Muscle layer of duodenum (tissue), 2 donors: ENCODE data around the gene ZNRF3.

Source experiments
- H3K27ac ChIP-seq: one replicate; pipeline ENCODE4 v1.7.0; 2013; ENCODE audit warnings: mild to moderate bottlenecking, low read length
- H3K27me3 ChIP-seq: one replicate; pipeline ENCODE4 v1.7.0; 2013; ENCODE audit warnings: low read depth, mild to moderate bottlenecking, control low read depth, low read length
- H3K36me3 ChIP-seq, 2 donors: one replicate each; pipeline ENCODE4 v1.7.0; 2013; ENCODE audit warnings: low read length in 2 of 2, control low read depth in 1 of 2, mild to moderate bottlenecking in 1 of 2; ENCODE audit not compliant: insufficient read depth in 2 of 2, control insufficient read depth in 1 of 2
- H3K4me1 ChIP-seq, 2 donors: one replicate each; pipeline ENCODE4 v1.7.0; 2013; ENCODE audit warnings: low read length in 2 of 2, mild to moderate bottlenecking in 2 of 2, control low read depth in 1 of 2, moderate library complexity in 1 of 2; ENCODE audit not compliant: insufficient read depth in 2 of 2, control insufficient read depth in 1 of 2
- H3K4me3 ChIP-seq, 2 donors: one replicate each; pipeline ENCODE4 v1.7.0; 2013; ENCODE audit warnings: low read length in 2 of 2, low read depth in 1 of 2, mild to moderate bottlenecking in 1 of 2
- H3K9me3 ChIP-seq, 2 donors: one replicate each; pipeline ENCODE4 v1.7.0; 2013; ENCODE audit warnings: low read length in 2 of 2, control low read depth in 1 of 2, mild to moderate bottlenecking in 1 of 2; ENCODE audit not compliant: control insufficient read depth in 1 of 2
- donor health status: healthy.

The ZNRF3 gene

GRCh38 chr22:28981818-28982499 lies 98.6 kb downstream of the ZNRF3 start:
- peaks cover 10 to 15% of the 10 kb centered on the region in 2 donors for H3K4me1 ChIP-seq

GRCh38 chr22:28983190-28983589 lies 99.8 kb downstream of the ZNRF3 start:
- peaks cover 0 to 4% of the 10 kb centered on the region in 2 donors for H3K9me3 ChIP-seq
- peaks cover 3 to 4% of the 10 kb centered on the region in 2 donors for H3K4me1 ChIP-seq
- H3K36me3 ChIP-seq: peaks cover 0 to 11% of the 10 kb centered on the region in 2 donors
- no peak overlapping the region for H3K4me3 ChIP-seq
- H3K27ac ChIP-seq: no peak overlapping the region
- no peaks in the 10 kb centered on the region for H3K27me3 ChIP-seq

More at GRCh38 chr22:28981818-28982499, 98.6 kb downstream of the ZNRF3 start:
- Histone ChIP-seq H3K27ac (no peak overlapping the region), H3K27me3 (no peaks in the 10 kb centered on the region), H3K4me3 (no peak overlapping the region), H3K36me3 (peaks cover 0 to under 1% of the 10 kb centered on the region in 2 donors), H3K9me3 (peaks cover 0 to 4% of the 10 kb centered on the region in 2 donors)

DNA sequence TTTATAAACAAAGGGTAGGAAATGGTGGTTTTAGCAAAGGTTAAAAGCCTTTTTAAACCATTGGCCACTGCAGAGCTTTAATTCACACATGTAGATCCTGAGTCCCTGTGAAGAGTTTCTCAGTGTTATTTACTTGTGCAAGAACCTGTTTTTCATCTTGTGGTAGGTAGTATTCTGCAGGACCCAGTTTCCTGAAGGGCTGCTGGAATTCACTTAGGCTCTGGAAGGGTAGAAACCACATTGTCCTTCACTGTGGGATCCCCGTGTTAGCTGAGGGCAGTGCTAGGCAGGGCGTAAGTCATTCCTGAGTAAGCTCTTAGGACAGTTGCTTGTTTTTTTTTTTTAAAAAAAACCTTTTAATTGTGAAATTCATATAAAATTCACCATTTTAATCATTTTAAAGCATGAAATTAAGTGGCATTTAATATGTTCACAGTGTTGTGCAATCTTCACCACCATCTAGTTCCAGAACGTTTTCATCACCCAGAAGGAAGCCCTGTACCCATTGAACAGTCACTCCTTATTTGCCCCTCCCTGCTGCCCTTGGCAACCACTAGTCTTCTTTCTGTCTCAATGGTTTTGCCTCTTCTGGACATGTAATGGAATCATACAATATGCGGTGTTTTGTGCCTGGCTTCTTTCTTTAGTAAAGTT lies 100.5 kb downstream of the ZNRF3 start:
- H3K27me3 ChIP-seq: no peaks in the 10 kb centered on the region
- H3K27ac ChIP-seq: no peak overlapping the region
- peaks cover 0 to 4% of the 10 kb centered on the region in 2 donors for H3K4me1 ChIP-seq

DNA sequence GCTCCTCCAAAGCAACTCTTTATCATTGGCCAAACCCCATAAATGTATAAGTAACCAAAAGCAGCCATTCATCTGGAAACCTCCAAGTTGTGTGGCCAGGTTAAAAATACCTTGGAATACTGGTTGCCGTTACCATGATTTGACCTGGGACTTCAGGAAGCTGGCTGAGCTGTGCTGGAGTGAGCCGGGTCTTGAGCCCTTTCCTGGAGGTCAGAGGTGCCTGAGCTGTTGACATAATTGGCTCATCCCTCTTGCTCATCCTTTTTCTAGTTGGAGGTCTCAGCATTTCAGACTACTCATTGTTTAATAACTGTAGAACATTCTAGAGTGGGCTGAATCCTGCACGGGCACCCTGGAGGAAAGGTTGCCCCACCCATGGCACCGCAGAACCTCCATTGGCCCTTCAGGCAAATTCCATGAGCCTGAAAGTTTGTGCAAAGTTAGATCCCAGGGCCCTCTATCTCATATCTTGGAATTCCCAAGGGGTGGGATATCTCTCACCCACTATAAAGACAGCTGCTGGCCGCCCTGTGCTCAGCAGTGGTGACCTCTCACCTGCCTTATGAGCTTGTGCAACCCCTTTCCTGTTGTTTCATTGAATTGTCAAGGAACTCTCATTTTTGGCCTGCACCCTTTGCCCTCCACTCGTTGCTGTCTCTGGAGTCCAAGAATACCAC lies 101.2 kb downstream of the ZNRF3 start:
- no peak overlapping the region for H3K27ac ChIP-seq
- peaks cover 0 to 4% of the 10 kb centered on the region in 2 donors for H3K9me3 ChIP-seq

More for the DNA sequence above, 100.5 kb downstream of the ZNRF3 start:
- Histone ChIP-seq H3K36me3 (peaks cover 0 to 11% of the 10 kb centered on the region in 2 donors), H3K4me3 (no peak overlapping the region), H3K9me3 (peaks cover 0 to 4% of the 10 kb centered on the region in 2 donors)

DNA sequence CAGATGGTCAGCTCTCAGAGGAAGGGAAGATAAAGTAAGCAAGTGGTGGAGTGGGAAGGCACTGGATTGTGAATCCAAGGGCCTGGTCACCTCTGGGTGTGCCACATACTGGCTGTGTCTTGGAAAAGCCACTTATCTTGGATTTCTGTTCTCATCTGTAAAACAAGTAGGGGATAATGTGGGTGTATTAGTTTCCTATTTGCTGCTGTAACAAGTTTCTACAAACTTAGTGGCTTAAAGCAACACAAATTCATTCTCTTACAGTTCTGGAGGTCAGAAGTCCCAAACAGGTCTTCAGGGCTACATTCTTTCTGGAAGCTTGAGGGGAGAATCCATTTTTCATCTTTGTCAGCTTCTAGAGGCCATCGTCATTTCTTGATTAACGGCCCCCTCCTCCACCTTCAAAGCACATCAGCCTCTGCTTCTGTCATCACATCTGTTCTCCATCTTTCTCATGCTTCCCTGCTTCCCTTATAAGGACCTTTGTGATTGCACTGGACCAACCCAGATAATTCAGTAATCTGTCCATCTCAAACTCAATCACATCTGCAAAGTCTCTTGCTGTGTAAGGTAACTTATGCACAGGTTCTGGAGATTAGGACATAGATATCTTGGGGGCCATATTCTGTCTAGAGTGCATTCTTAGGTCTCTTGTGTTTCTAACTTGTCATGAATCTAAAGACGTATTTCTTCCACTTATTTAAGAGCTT lies 102.4 kb downstream of the ZNRF3 start:
- Histone ChIP-seq H3K4me1 (no peaks in the 10 kb centered on the region), H3K4me3 (no peak overlapping the region), H3K27ac (no peak overlapping the region), H3K36me3 (peaks cover 0 to 11% of the 10 kb centered on the region in 2 donors), H3K9me3 (peaks cover 0 to 4% of the 10 kb centered on the region in 2 donors), H3K27me3 (no peaks in the 10 kb centered on the region)

More for the DNA sequence above, 101.2 kb downstream of the ZNRF3 start:
- no peak overlapping the region for H3K4me3 ChIP-seq
- H3K27me3 ChIP-seq: no peaks in the 10 kb centered on the region
- peaks cover 0 to 11% of the 10 kb centered on the region in 2 donors for H3K36me3 ChIP-seq
- no peaks in the 10 kb centered on the region for H3K4me1 ChIP-seq

DNA sequence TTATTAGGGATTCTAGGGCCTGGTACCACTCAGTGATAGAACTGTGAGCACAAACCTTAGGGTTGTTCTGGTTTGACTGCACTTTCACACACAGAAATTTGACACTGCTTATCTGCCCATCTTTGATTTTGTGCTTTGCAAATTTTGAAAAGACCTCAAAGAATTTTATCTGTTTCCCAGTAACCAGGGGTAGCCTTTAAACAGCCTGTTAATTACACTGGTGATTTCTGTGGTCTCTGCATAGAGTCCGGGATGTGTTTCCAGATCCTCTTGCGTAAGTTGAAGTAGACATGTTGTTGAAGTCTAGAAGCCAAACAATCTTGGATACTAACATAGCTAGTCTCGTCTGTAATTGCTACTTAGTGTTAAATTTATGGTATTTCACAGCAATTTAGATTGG lies 103.0 kb downstream of the ZNRF3 start:
- no peak overlapping the region for H3K27ac ChIP-seq
- peaks cover 0 to 11% of the 10 kb centered on the region in 2 donors for H3K36me3 ChIP-seq
- H3K9me3 ChIP-seq: peaks cover 0 to 4% of the 10 kb centered on the region in 2 donors
- H3K27me3 ChIP-seq: no peaks in the 10 kb centered on the region
- no peaks in the 10 kb centered on the region for H3K4me1 ChIP-seq
- no peak overlapping the region for H3K4me3 ChIP-seq

GRCh38 chr22:28988457-28988856 lies 105.1 kb downstream of the ZNRF3 start:
- Histone ChIP-seq H3K27ac (no peak overlapping the region), H3K27me3 (no peaks in the 10 kb centered on the region), H3K36me3 (peaks cover 0 to 11% of the 10 kb centered on the region in 2 donors), H3K9me3 (peaks cover 0 to 4% of the 10 kb centered on the region in 2 donors), H3K4me1 (no peaks in the 10 kb centered on the region), H3K4me3 (no peak overlapping the region)

DNA sequence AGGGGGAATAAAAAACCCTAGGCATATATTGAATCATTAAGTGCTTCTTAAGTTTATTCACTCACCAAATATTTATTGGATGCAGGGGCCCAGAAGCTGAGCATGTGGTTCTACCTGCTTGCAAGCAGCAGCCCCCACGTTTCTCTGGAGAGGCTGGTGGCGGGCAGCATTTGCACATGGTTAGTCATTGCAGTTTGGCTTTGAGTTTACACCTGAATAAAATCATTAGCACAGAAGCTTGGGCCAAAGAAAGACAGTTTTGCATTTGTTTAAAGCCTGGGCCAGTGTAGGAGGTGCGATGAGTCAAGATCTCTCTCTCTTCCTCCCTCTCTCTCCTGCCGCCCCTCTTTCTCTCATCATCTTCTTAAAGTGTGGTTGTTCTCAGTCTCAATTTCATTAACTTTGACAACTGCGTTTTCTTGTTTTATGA lies 105.7 kb downstream of the ZNRF3 start:
- Histone ChIP-seq H3K36me3 (peaks cover 0 to 11% of the 10 kb centered on the region in 2 donors), H3K27ac (no peak overlapping the region), H3K4me3 (no peak overlapping the region), H3K4me1 (no peaks in the 10 kb centered on the region), H3K27me3 (no peaks in the 10 kb centered on the region), H3K9me3 (peaks cover 0 to 4% of the 10 kb centered on the region in 2 donors)

DNA sequence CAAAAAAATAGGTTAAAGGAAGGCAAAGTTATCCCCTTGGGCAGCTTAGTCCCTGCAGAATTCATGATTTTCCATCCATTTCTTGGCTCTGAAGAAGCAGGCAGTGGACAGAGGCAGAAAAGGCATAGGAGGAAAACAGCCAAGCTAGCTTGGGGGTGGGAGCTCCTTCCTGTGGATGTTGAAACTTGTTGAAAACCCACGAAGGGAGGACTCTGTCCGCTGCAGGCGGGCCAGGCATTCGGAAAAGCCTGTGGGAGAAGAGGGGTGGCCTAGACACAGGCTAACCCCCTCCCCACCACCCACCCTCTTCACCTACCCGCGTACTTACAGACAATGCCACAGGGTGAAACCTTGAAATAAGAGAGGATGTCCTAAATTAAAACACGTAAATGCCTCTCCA lies 106.1 kb downstream of the ZNRF3 start:
- H3K9me3 ChIP-seq: peaks cover 0 to 4% of the 10 kb centered on the region in 2 donors
- no peaks in the 10 kb centered on the region for H3K4me1 ChIP-seq
- no peak overlapping the region for H3K27ac ChIP-seq
- no peak overlapping the region for H3K4me3 ChIP-seq
- peaks cover 0 to 11% of the 10 kb centered on the region in 2 donors for H3K36me3 ChIP-seq
- no peaks in the 10 kb centered on the region for H3K27me3 ChIP-seq

DNA sequence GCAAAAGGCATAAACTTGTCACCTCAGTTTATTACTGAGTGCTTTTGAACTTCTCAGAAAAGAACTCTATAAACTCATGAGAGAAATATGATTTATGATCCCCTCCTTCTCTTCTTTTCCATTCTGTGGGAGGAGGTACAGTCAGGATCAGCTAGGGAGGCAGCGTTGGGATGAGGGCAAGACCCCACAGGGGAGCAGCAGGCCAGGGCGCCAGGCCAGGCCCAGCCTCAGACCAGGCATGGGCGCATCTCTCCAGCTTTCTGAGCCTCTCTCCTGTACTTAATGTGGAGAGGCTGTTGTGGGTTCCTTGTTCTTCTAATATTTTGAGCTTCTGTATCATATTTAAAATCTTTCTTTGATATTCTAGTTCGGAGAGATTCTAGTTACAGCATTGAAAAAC lies 106.5 kb downstream of the ZNRF3 start:
- Histone ChIP-seq H3K9me3 (peaks cover 0 to 4% of the 10 kb centered on the region in 2 donors), H3K4me3 (no peak overlapping the region), H3K4me1 (no peaks in the 10 kb centered on the region), H3K27me3 (no peaks in the 10 kb centered on the region), H3K36me3 (peaks cover 0 to 11% of the 10 kb centered on the region in 2 donors), H3K27ac (no peak overlapping the region)
